AG04449 (cell line): Measurements from ENCODE around the gene FABP1.

ENCODE experiments used
- CTCF ChIA-PET: fragments of 350-600 bp; formaldehyde crosslinking; extraction: SDS; loops from one replicate; lab custom pipeline; 2021; ENCODE audit warnings: antibody characterized with exemption; lab: Yijun Ruan, JAX
- POLR2A ChIA-PET: fragments of 400-600, 350-600 bp; formaldehyde crosslinking; extraction: SDS; loops from one replicate; lab custom pipeline; 2020; ENCODE audit warnings: antibody characterized with exemption, inconsistent platforms; lab: Yijun Ruan, JAX
- DNase-seq: peaks from one replicate; pipeline ENCODE4 v3.0.0-alpha.2; 2010; ENCODE audit warnings: low read depth, low spot score
- H3K4me3 ChIP-seq: 2 replicates; pipeline ENCODE4 v1.5.1; 2011; ENCODE audit warnings: low read depth, mild to moderate bottlenecking, control low read depth, low read length
- TF ChIP-seq, protein P1 (sequence below): IDR thresholded peaks from one replicate; pipeline ENCODE4 v1.5.1; 2011; ENCODE audit warnings: mild to moderate bottlenecking, moderate library complexity, low read length, control low read depth, inconsistent platforms; ENCODE audit not compliant: insufficient read depth; ENCODE audit errors: missing control alignments

Gene FABP1

DNA sequence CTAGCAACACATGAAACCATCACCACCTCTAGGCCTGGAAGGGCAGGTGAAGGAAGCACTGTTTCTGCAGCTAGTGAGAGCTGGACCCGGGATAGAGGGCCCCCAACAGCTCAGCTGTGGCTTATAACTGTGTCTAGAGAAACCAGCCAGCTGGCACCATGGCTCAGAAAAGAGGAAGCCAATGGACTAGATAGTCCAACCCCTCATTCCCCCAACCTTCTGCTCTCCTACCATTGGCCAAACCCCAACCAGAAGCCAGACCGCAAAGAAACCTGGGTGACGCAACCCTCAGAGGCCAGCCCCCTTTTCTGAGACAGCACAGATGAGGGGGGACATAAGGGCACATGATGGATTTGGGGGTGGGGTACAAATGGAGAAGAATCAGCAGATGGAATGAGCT lies 35.9 kb downstream of the FABP1 start:
- POLR2A ChIA-PET = no interaction called here
- TF ChIP-seq, protein P1, sequence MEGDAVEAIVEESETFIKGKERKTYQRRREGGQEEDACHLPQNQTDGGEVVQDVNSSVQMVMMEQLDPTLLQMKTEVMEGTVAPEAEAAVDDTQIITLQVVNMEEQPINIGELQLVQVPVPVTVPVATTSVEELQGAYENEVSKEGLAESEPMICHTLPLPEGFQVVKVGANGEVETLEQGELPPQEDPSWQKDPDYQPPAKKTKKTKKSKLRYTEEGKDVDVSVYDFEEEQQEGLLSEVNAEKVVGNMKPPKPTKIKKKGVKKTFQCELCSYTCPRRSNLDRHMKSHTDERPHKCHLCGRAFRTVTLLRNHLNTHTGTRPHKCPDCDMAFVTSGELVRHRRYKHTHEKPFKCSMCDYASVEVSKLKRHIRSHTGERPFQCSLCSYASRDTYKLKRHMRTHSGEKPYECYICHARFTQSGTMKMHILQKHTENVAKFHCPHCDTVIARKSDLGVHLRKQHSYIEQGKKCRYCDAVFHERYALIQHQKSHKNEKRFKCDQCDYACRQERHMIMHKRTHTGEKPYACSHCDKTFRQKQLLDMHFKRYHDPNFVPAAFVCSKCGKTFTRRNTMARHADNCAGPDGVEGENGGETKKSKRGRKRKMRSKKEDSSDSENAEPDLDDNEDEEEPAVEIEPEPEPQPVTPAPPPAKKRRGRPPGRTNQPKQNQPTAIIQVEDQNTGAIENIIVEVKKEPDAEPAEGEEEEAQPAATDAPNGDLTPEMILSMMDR = no peak
- CTCF ChIA-PET = interaction anchor here (0.8 kb wide), 1 partner anchor 32 kb away, joined by 3 read pairs; no protein-coding TSS in a partner anchor
- no peak overlapping the region for H3K4me3 ChIP-seq
- DNase-seq = no peak

DNA sequence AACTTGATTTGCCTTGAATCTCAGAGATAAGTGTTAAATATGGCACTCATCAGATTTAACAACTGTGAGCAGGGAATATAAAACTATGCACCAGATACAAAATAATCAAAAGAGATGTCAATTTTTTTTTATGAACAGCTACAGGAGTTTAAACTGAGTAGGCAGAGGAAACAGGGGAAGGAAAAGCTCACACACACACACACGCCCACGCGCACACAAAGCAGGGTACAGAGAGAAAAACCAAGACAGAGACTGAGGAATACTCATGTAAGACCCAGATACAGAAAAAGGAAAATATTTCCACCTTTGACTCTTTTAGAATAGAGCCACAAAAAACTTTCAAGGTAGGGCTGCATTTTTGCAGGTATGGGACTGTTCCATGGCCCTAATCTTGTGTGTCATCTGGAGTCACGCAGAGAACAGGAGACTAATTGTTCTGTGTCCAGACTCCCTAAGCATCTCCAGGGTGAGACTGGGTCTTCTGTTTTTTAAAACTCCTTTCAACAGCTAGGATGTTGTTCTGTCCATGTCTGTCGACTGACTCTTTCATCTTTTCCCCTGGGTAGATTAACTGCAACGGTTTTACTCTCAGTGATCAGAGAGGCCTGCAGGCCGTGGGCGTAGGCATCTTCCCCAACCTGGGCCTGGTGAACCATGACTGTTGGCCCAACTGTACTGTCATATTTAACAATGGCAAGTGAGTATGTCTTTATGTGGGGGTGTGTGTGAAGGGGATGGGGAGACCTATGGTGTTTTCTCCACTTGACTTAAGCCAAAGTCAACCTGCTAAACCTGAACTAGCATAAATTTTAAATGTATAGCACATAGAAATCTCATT lies 37.2 kb downstream of the FABP1 start:
- DNase-seq = no peak
- TF ChIP-seq, protein P1 = no peak
- H3K4me3 ChIP-seq = no peak overlapping the region
- POLR2A ChIA-PET = no interaction called here
- CTCF ChIA-PET = no interaction called here

- ChIA-PET CTCF (interaction anchor here (1.4 kb wide), 1 partner anchor 29 kb away, joined by 7 read pairs; no protein-coding TSS in a partner anchor), POLR2A (no interaction called here)
- TF ChIP-seq, protein P1 = no peak
- no peak overlapping the region for H3K4me3 ChIP-seq
- no peak for DNase-seq
Measured at GRCh38 chr2:88088999-88089398, 38.9 kb downstream of the FABP1 start.

- ChIA-PET CTCF (no interaction called here), POLR2A (no interaction called here)
- TF ChIP-seq, protein P1 = no peak
- no peak overlapping the region for H3K4me3 ChIP-seq
- DNase-seq = no peak
Measured at GRCh38 chr2:88087763-88088162, 40.1 kb downstream of the FABP1 start.

DNA sequence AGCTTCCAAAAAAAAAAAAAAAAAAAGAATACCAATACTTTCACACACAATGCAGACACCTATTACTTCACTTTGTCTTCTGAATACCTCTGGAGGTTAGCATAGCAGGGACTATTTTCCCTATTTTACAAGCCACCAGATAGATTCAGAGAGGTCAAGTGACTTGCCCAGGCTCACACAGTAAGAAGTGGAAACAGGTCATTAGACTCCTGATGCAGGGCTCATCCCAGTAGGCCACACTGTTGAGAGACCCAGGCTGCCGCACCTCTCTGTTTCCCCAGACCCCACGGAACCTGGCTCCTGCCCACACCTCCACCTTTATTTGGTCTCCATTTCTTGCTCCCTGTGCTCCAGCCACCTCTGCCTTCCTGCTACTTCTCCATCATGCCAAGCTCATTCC lies 40.8 kb downstream of the FABP1 start:
- H3K4me3 ChIP-seq = no peak overlapping the region
- CTCF ChIA-PET = no interaction called here
- POLR2A ChIA-PET = no interaction called here
- DNase-seq = no peak
- TF ChIP-seq, protein P1 = no peak

- ChIA-PET CTCF (no interaction called here), POLR2A (no interaction called here)
- H3K4me3 ChIP-seq = no peak overlapping the region
- no peak for DNase-seq
- TF ChIP-seq, protein P1 = no peak
Measured at GRCh38 chr2:88086401-88086800, 41.5 kb downstream of the FABP1 start.
